LNCaP clone FGC (cell line): ENCODE data around the gene PPP1R37.
A peak's percentile ranks its signal among the peaks of the same experiment; 100 is the strongest.

Source experiments
- DNase-seq: peaks from one replicate; pipeline ENCODE4 v3.0.0-alpha.2; 2011; ENCODE audit warnings: low read depth
- H3K4me3 ChIP-seq: 2 replicates; pipeline ENCODE4 v1.5.1; 2011; ENCODE audit warnings: mild to moderate bottlenecking, low read depth, low read length, control low read depth
- TF ChIP-seq, protein P1 (sequence below): IDR thresholded peaks from 2 replicates; pipeline ENCODE4 v1.5.1; 2012; ENCODE audit warnings: mild to moderate bottlenecking; ENCODE audit not compliant: control insufficient read depth, insufficient read depth; ENCODE audit errors: extremely low read depth

Gene PPP1R37

GRCh38 chr19:45130236-45130635 is 37.3 kb downstream of the PPP1R37 start:
- DNase-seq: no peak
- TF ChIP-seq, protein P1, sequence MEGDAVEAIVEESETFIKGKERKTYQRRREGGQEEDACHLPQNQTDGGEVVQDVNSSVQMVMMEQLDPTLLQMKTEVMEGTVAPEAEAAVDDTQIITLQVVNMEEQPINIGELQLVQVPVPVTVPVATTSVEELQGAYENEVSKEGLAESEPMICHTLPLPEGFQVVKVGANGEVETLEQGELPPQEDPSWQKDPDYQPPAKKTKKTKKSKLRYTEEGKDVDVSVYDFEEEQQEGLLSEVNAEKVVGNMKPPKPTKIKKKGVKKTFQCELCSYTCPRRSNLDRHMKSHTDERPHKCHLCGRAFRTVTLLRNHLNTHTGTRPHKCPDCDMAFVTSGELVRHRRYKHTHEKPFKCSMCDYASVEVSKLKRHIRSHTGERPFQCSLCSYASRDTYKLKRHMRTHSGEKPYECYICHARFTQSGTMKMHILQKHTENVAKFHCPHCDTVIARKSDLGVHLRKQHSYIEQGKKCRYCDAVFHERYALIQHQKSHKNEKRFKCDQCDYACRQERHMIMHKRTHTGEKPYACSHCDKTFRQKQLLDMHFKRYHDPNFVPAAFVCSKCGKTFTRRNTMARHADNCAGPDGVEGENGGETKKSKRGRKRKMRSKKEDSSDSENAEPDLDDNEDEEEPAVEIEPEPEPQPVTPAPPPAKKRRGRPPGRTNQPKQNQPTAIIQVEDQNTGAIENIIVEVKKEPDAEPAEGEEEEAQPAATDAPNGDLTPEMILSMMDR: no peak
- H3K4me3 ChIP-seq: no peak overlapping the region

- TF ChIP-seq, protein P1: peak; percentile 38
- no peak for DNase-seq
- no peak overlapping the region for H3K4me3 ChIP-seq
These were observed 38.1 kb downstream of the PPP1R37 start for GRCh38 chr19:45130888-45131615.

GRCh38 chr19:45133661-45134060 is 40.7 kb downstream of the PPP1R37 start:
- DNase-seq: no peak
- TF ChIP-seq, protein P1: no peak

GRCh38 chr19:45135176-45135885 is 42.4 kb downstream of the PPP1R37 start:
- DNase-seq: no peak
- H3K4me3 ChIP-seq: no peak overlapping the region
- TF ChIP-seq, protein P1: no peak

More at GRCh38 chr19:45133661-45134060, 40.7 kb downstream of the PPP1R37 start:
- no peak overlapping the region for H3K4me3 ChIP-seq

DNA sequence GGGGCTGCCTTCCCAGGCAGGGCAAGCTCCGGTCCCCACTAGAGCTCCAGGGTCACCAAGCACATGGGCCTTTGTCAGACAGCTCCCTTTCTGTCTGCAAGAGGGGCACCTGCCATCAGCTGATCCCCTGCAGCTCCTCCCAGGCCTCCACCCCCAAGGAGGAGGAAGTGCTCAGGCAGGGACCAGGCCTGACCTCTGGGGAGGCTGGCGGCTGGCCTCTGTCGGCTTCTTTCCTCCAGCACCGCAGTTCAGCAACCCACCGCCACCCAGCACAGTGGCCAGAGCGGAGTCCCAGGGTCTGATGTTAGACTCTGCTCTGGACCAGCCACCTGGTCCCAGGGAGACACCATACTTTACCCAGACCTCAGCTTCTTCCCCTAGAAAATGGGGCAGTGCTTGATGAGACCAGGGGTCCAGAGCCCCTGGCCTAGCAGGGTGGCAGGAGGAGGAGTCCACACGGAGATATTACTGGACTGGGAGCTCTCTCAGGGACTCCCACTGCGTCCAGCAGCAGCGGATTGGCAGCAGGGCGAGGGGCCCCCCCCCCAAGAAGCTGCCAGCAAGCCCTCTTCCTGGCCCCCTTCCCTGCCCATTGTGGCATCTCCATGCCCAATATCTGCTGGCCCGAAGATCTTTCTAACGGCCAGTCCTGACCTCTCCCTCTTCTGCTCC is 43.7 kb downstream of the PPP1R37 start:
- TF ChIP-seq, protein P1: no peak
- H3K4me3 ChIP-seq: no peak overlapping the region
- no peak for DNase-seq

DNA sequence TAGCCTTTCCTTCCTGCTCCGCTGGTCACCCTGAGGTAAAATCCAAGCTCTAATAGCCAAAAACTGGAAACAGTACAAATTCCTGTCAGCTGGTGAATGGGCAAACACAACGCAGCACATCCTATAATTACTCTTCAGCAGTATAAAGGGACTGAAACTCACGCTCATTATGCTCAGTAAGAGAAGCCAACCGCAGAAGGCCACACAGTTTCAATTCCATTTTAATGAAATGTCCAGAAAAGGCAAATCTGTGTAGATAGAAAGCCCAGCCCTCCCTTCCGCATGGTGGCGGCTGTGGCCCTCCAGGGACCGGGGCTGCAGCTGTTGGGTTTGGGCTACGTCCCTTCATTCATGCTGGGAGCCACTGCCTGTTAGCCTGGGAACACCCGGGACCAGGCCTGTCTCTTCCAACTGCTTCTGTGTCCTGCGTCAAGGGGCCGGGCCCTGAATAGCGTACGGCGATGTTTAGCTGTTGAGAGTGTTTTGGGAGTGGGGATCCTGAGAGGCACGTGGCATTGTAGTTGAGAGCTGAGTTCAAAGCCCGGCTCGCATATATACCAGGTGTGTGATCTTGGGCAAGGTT is 44.3 kb downstream of the PPP1R37 start:
- no peak for DNase-seq
- H3K4me3 ChIP-seq: no peak overlapping the region
- TF ChIP-seq, protein P1: no peak
